ENCODE measurements around the gene MCTS1.

- TF ChIP-seq CTCF (IDR thresholded peaks at IDR 0.05), result no peak
- no peak for TF ChIP-seq POLR2A (IDR thresholded peaks at IDR 0.05)
Measured at GRCh38 chrX:120560405-120560841, 43.5 kb upstream of the MCTS1 start.
